ENCODE results near the gene XIRP1.

XIRP1 gene

DNA sequence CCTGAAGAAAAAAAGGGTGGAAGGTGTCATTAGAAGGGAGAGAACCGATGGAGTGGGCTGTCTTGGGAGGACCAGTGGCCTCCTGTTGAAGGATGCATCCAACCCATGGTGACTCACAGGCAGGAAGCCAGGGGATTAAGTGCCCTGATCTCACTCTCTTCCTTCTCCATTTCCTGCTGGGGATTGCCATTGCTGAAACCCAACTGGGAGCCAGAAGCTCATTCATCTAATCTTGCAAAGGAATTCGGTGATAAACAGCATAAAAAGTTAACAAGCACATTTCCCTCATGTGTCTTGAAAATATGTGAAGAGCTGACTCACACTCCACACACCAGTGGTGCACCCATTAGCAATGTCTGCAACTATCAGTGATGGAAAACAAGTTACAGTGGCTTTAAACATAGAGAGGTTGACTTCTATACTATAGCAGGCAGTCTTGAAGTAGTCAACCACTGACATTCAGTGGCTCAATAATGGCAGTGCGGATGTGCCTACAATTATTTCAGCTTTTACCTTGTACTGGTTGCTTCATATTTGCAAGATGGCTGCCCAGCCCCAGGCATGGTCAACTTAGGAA, 26.2 kb downstream of the XIRP1 start:
- DNase-seq, result no peak

DNA sequence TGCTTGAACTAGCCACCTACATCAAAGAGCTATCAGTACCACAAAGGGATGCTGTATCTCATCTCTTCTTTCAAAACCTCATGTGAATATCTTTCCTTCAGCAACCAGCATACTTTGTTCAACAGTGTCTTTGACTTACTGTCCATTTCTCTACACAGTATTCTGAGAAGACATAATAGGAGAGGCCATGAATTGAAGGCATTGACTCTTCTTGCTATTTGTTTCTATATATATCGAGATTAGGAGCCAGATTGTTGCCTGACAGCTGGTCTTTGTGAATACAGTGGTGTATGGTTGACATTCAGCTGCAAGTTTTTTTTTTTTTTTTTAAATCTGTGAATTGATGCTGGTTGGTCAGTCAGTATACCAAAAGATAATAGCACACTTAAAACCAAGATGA, 26.9 kb downstream of the XIRP1 start:
- DNase-seq, result no peak

DNA sequence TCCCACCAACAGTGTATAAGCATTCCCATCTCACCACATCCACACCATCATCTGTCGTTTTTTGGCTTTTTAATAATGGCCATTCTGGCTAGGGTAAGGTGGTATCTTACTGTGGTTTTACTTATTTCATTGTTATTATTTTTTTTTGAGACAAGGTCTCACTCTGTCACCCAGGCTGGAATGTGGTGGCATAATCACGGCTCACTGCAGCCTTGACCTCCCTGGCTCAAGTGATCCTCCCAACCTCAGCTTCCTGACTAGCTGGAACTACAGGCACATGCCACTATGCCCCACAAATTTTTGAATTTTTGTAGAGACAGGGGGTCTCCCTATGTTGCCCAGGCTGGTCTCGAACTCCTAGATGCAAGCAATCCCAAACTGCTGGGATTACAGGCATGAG, 28.0 kb downstream of the XIRP1 start:
- no peak for DNase-seq

DNA sequence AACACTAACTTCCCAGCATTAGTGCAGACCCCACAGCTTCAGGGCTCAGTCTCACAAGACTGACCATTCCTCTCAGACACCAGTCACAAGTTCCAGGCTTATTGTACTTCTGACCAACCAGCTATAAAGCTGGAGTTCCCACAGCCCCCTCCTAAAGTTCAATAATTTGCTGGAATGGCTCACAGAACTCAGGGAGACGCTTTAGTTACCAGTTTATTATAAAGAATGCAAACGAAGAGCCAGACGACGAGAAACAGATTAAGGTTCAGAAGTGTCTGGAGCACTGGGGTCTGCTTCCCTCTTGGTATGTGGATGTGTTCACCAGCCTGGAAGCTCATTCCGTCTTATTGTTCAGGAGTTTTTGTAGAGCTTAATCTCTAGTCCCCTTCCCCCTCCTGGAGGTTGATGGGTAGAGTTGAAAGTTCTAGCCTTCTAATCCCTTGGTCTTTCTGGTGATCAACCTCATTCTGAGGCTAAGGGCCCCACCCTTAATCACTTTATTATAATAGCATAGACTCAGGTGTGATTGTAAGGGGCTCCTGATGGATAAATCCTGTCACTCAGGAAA, 34.2 kb downstream of the XIRP1 start:
- no peak for DNase-seq

DNA sequence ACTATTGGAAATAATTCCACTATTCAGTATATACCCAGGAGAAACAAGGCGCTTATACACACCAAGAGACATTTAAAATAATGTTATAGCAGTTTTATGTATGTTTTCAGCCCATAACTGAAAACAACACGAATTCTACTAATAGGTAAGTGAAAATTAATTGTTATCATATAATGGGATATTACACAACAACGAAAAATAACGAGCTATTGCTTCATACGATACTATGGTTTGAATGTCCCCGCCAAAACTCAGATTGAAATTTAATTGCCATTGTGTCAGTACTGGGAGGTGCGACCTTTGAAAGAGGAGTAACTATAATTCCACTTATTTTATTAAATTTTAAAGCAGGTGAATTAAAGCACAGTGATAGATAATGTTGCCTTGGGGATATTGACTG, 35.0 kb downstream of the XIRP1 start:
- DNase-seq, result no peak

DNA sequence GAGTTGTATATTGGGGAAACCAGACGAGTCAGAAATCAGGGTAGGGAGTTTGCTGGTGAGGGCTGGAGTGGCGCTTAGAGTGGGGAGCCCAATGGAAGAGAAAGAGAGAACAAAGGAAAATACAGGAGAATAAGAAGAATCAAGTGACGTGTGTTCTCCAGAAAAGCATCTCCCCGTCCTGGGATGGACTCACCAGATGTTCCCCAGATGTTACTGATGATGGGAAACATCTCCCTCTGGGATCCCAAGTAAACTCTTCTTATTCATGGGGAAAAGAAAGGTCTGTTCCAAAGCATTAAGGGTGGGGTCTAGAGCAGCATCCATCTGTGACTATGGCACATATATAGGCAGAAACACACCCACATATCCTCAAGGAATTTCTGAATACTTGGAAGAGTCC, 36.0 kb downstream of the XIRP1 start:
- DNase-seq, result no peak

DNA sequence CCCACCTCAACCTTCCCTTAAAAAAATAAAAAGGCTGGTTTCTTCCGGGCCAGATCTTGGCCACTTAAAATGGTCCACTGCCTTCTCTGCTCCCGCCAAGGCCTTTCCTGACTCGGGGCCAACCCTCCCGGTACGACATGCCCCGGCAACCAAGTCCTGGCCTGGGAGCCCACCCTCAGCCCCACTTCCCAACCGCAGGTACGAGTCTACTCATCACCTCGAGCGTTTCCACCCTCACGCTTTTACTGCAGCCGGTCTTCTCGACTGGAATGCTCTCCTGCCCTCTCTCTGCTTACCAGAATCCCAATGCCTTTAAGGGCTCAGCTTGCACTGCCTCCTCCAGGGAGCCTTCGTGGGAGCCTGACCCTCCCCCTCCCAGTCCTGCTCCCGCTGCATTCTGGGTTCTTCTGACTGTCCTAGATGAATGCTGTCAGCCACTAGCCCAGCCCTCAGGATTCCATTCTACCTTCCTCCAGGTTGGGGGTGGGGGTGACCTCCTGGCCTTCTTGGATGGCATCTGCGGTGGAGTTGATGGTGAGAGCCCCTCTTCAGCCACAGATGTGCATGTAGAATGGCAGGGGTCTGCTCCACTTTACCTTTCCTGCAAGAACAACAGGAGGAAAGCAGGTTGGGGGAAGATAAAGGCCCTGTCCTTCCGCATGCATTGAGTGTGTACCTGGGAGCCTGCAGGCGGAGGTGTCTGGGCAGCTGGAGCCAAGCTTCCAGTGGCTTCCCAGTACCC, 37.9 kb downstream of the XIRP1 start:
- no peak for DNase-seq

DNA sequence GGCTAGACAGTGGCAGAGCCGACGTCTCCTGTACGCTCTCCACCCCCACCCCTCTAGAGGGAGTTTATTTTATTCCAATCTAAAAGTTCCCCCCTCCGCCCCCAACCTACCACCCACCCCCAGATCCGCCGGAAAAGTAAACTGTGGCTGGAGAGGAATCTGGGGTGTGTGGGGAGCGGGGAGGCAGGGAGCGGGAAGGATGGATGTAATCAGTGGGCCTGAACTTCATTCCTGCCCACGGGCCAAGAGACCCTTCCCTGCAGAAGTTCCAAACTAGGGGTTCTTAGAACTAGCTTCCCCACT, 38.5 kb downstream of the XIRP1 start:
- no peak for DNase-seq

DNA sequence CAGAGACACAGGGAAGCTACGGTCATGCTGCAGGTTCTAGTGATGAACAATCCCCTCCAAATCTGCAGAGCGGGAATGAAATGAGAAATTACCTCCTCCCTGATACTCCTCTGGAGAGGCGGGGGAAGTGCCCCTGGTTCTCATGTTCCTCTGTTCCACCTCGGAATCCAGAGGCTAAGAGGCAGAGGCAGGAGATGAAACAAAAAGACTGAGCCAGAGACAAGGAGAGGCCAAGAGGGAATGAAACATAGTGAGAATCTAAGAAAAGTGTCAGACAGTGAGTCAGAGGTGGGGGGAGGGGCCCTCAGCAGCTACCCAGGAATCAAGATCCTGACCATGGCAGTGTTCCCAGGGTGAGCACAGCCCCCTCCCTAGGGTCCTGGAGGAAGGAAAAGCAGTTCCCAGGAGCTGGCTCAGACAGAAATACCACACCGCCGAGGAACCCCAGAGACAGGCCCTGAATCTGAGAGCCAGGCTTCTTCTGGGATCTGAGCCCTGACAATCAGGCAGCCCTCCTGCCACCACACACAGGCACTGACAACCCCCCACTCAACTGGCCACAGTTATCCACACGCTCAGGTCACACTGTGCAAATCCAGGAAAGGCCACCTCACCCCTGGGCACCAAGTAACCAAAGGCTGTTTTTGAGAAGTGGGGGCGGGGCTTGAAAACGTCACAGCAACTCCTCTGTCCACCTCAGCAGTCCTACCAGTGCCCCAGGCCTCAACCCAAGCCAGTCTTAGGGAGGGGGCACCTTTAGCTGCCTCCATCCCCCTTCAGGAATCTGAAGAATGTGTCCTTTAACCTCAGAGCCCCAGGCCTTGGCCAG, 41.4 kb downstream of the XIRP1 start:
- DNase-seq, result peak; percentile 72

DNA sequence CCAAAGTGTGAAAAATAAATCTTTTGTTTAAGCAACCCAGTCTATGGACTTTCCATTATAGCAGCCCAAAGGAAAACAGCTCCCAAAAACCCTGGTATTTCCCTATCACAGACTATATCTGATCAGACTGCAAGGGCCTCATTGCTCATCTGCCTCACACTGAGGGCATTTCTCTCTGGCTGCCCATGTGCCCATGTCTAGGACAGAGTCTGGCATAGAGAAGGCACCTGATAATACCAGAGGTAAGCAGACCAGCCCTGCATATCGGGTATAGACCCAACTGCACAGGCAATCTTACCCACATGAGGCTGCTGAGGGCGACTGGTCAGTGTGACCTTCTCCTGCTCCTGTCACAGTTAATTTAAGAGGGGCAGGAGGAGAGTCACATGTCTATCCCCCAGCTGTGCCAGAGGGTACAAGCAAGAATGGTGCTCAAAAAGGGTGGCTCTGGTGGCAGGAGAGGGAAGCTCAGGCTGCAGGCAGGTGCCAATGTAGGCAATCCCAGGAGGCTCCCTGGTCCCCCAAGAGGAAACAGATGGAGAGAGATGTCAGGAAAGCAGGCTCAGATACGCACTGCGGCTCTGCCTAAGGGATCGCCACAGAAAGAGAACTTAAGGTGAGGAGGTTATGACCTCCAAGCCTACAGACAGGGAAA, 42.1 kb downstream of the XIRP1 start:
- DNase-seq, result no peak

DNA sequence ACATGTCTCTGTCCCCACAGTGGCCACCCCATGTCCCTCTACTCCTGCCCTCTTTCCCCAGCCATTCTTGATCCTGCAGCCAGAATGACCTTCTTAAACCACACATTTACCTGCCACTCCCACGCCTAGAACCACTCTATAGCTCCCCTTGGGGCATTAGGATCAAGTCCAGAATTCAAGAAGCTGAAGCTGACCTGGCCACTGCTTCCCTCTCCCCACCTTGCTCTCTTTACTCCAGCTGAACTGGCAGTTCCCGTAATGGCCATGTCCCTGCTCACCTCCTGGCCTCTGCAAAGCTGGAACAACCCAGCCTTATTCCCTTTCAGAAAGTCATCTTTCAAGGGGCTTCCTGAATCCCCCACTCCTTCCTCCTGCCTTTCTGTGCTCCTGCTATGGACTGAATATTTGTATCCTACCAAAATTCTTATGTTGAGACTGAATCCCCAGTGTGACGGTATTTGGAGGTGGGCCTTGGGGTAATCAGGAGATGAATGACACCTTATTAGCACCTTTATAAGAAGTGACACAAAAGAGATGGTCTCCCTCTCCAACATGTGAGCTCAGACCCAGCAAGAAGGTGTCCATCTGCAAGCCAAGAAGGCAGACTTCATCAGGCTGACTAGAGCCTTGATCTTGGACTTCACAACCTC, 42.8 kb downstream of the XIRP1 start:
- DNase-seq, result no peak

DNA sequence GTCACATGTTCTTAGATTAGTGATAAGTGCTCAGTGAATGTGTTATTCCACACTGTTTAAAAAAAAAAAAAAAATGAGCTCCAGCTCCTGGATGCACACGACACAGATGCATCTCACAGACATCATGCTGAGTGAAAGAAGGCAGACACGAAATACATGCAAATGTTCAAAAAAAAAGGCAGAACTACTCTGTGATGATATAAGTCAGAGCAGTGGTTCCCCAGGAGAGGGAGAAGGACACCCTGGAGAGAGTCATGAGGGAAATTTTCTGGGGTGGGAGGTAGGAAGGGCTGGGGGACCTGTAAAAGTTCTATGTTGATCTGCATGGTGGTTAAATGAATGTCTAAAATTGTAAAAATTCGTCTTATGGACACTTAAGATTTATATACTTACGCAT, 43.3 kb downstream of the XIRP1 start:
- no peak for DNase-seq

DNA sequence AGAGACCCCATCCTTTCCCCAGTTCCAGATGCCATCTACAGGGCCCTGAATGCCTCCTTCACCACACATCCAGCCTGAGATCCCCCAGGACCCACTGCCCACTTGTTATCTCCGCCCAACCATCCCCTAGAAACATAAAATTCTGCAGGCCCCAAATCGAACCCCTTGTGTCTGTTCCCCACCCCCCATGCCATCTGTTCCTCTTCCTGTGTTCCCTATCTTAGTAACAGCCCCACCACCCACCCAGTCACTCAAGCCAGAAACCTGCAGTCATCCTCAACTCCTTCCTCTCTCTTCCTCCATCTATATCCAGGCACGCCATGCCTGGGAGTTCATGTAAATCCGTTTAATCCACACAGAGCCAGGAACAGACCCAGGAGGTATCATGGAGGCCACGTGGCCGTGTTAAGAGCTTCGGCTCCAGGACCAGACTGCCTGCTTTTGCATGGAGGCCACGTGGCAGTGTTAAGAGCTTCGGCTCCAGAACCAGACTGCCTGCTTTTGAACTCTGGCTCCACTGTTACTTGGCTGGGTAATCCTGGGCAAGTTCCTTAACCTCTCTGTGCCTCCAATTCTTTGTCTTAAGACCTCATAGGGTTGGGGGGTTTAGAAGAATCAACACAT, 43.8 kb downstream of the XIRP1 start:
- no peak for DNase-seq

DNA sequence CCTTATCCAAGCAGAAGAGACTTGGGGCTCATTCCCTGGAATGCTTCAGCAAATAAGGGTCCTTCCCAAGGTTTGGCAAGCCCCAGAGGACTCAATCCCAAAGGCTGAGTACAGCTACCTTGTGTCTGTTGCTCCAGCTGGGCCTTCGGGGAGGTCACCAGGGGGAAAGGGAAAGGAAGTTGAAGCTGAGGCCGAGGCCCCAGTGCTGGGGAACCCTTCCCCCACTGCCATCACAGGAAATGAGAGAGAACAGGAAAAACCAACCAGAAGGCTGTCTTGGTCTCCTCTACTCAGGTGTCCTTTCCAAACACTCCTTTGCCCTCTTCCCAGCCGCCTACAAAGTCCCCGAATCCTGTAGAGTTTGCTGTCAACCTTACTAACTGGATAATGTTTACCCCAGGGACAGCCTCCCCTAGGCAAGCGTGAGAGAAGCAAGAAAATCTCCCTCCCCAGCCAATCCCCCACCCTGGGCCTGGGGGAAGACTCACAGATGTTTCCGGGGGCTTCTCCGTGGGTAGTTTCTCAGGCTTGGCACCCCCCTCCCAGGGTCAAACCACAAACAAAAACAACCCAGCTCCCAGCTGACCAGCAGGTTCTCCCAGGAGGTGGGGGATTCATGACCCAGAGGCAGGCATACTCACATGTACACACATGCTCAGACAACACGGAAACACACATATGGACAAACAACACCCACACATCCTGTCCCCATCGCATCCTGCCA, 44.5 kb downstream of the XIRP1 start:
- peak; percentile 27 for DNase-seq

DNA sequence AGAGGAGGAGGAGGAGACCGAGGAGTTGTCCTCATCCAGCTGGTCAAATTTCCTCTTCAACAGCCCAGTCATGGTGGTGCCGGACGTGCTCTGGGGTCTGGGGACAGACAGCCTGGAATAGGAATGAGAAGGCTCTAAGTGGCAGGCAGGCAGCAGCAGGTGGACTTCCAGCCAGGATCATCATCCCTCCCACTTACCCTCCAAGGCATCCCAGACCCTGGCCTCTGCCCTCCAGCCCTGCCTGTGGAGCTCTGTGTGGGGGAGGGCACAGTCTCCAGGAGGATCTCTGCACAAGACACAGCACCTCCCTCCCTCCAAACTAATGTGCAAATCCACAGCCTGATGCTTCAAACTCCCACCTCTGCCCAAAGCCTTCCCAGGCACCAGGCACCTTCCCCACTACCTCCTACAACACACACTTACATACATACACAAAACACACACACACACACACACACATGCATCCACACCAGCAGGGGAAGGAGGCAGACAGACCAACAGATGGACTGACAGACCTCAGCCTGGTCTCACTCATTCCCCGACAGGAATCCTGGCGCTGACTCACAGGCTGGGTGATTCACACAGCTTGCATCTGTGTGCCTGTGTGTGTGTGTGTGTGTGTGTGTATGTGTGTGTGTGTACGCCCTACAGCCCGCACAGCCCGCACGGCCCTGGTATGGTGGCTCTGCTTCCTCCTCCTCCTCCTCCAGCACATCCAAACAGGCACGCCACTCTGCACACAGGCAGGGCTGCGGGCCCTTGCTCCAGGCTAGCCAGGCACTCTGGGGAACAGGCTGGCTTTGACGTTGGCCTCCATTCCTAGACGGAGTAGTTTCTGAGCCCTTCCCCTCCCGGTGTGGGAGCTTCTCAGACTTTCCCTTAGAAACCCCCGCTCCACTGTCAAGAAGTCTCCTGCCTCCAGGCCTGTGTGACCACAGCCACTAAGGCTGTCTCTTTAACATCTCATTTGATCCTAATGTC, 45.5 kb downstream of the XIRP1 start:
- DNase-seq, result peak; percentile 81

DNA sequence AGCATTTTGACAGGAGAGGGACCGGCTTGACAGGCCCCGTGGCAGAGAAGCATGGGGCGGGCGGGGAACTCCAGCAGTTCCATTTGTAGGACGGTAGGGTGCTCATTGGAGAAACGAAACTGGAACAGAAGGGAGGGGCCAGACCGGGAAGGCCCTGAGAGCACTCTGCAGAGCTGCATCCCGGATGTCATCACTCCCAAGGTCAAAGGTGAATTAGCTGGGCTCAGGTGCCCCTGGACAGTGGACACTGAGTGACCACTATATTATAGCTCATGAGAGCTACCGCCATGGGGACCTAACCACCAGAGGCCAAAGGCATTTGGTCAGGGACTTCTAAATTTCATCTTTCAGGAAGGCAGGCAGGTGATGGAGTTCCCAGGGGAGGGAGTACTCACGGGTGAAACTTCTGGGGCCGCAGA, 46.3 kb downstream of the XIRP1 start:
- no peak for DNase-seq

DNA sequence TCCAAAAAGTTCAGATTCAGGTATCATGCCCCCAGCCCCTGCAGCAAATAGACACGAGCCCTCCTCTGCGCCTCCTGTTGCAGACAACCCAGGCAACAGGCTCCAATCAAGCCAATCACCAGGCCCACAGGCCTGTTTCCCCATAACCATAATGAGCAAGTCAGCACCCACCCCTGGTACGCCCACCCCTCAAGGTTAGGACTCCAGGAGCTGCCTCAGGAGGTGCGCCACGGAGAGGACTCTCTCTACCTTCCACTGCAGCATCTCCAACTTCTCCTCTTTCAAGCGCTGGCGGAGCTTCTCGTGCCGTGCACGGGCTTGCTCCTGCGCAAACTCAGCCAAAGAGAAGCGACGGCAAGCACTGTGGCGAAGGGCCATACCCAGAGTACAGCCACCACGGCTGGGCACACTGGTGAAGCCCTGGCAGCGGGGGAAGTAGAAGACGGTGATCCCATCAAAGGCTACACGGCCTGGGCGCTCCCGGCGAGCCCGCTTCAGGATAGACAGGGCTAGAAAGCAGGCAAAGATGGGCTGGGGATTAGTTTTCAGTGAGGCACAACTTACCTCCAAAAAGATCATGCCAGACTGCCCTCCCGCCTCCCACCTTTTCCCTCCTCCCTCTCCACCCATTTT, 47.5 kb downstream of the XIRP1 start:
- DNase-seq, result no peak

DNA sequence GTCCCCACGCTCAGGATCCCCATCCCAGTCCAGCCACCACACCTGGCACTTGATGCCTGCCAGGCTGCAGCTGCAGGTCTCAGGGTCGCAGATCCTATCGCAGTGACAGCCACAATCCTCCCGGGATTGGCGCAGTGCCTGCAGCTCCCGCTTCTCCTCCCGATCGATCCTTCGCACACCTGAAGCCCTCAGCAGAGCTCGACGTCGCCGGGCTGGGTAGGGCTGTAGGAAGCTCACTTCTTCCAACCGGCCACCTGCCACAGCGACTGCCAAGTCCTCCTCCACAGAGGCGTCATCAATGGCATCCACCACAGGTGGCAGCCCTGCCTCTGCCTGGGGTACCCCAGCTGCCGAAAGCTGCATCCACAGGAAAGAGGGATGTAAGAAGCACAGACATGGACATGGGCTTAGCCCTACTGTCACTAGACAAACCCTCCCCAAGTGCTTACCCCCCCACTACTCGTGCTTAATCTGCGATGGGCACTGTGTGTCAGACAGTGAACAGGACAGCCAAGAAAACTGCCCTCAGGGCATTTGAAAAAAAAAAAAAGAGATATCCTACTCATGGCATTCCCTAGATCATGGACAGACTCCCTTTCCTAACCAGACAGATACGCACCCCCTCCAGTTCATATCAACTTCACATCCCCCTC, 48.2 kb downstream of the XIRP1 start:
- DNase-seq, result no peak
